CD4-positive, alpha-beta T cell treated with Interleukin-12 subunit alpha and Interleukin-12 subunit beta, for 1 hour (primary cell): ENCODE measurements around the gene SELENON.

ENCODE experiments used
- DNase-seq: peaks from one replicate; pipeline ENCODE4 v3.0.0-alpha.2; 2020

SELENON gene

DNA sequence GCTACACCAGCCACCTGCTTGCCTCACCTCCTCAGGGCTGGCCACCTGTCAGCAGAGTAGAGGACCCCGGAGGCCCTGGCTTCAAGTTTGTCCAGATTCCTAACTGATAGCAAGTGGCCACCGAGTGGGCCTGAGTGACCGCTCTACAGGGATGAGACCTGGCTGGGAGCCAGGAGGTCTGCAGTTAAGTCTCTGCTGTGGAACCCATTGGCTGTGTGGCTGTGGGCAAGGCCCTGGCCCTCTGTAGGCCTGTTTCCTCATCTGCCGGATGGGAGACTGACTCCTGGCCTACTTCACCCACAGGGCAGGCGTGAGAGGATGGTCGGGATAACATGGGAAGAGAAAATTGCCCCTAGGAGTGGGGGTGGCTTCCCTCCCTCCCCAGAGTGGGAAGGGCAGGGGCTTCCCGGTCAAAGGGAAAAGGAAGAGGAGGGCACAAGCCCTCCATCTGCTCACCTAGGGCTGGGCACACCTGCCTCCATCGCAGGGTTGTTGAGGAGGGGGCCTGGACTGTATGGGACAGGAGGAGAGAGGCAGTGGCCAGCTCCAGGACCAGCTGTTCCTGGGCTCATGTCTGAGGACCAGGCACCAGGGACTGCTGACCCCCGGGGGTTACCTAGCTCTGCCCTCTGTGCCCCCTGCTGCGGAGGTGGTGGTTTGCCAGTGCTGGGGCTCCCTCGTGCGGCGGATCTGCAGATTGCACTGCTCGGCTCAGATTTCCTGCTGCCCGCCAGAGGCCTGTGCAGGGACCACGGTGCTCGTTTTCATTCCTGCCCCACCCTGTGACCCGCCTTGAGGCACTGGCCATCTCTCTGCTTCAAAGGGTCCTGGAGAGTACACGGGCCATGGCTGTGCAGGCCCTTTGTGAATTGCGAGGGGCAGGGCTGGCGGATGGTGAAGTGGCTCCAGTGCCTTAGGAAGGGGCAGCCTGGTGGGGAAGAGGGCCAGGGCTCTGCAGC is 10.6 kb downstream of the SELENON start:
- peak; percentile 82 for DNase-seq

DNA sequence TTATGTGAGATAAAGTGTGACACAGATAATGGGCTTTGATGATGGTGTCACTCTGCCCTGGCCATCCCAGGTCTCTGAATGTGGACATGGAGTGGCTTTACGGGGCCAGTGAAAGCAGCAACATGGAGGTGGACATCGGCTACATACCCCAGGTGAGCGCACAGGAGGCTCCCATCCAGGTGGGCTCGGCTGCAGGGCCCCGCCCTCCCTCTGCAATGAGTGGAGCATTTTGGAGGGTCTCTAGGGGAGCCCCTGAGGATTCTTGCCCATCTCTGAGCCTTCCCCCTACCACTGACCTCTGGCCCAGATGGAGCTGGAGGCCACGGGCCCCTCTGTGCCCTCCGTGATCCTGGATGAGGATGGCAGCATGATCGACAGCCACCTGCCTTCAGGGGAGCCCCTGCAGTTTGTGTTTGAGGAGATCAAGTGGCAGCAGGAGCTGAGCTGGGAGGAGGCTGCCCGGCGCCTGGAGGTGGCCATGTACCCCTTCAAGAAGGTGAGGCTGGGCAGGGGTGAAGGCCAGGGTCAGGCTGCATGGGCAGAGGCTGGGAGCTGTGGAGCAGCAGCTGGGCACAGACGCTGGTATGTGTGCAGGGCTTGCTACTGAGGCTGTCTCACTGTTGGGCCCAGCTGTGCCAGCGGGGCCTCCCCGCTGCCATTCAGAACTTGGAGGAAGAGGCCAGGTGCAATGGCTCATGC is 11.5 kb downstream of the SELENON start:
- DNase-seq: no peak

DNA sequence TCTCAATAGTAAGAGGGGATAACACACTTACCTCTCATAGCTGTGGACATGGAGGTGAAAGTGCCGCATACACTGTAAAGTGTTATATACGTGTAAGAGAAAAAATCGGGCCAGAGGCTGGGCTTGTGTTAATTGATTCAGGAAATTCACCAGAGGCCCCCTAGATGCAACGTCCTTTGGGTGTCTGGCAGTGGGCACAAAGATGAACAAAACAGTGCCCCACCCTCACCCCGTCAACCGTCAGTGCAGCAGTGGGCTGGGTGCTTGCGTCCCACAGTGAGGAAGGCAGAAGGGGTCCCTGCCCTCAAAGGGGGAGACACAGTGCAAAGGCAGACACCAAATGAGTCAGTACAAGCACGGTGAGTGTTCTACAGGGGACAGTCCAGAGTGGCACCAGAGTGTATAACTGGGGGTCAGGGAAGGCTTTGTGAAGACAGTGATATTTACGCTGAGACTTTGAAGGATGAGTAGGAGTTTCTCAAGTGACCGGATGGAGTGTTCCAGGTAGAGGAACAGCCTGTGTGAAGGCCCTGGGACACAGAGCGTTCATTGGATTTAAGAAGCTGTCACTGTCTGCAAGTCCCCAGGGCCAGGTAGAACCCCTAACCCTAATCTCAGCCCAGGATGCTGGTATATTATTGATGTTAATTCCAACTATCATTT is 13.2 kb downstream of the SELENON start:
- DNase-seq: no peak

DNA sequence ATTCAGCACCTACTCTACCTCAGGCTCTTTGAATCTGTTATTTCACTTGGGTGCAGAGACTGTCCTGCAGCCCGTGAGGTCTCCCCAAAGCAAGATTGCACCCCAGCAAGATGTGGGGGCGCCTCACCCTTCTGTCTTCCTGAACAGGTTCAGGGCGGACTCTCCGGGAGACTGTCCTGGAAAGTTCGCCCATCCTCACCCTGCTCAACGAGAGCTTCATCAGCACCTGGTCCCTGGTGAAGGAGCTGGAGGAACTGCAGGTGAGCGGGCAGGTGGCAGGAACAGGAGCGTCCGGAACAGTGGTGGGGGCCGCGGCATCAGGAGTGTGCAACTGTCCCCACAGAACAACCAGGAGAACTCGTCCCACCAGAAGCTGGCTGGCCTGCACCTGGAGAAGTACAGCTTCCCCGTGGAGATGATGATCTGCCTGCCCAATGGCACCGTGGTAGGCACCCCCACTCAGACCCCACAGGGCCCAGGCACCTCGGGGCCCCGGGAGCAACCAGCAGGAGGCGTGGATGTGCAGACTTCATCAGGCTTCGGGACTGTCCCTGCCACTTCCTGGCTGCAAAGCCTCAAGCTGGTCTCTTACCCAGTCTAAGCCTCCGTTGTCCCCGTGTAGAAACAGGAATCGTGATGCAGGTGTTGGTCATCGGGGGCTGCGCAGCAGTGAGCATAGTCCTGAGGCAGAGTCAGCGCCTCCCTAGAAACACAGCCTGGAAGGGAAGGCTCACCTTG is 13.9 kb downstream of the SELENON start:
- no peak for DNase-seq

DNA sequence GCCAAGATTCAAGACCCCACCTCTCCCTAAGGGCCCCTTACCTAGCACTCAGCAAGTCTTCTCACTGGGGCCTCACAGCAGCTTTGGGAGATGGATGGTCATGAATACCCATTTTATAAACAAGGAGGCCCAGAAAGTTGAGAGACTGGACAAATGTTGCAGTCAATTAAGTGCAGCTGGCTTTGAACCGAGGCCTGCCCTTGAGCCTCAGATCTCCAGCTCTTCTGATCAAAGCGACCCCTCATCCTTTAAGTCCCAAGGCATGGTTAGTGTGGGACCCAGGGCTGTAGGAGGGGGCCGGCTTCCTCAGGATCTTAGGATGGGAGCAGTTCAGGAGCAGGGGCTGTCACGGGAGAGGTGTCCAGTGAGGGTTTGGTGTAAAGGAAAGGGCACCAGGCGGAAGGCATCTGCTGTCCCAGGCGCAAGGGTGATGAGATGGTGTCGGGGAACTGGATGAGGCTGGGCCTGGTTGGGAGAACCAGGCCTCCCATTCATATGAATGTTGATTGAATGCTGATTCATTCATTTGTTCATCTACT is 14.6 kb downstream of the SELENON start:
- DNase-seq: no peak

DNA sequence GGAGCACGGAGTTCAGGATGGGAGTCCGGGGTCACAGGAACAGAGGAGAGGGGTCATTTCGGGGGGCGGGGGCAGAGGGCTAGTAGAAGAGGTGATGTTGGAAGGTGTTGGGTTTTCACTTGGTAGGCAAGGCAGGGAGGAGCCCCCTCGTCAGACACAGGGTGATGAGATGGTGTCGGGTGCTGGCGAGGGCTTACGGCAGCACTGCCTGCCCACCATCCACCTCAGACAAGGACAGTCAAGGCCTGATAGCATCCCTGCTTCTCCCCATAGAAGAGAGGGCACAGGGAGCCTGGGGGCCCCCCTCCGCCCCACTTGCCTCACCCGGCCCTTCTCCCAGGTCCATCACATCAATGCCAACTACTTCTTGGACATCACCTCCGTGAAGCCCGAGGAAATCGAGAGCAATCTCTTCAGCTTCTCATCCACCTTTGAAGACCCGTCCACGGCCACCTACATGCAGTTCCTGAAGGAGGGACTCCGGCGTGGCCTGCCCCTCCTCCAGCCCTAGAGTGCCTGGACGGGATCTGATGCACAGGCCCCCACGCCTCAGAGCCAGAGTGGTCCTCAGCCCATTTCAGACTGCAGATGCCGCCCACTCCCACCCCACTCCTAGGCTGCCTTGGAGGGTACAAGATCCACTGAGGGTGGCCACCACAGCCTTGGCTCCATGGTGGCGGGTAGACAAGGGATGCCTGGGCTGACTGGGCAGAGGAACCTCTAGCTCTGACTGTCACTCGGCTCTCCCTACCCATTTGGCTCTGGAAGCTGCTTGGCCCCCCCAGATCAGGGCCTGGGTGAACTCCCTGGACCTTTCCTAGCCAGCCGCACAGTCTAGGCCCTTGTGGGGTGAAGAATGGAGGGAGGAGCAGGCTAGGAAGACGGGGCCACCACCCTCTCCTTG is 15.5 kb downstream of the SELENON start:
- DNase-seq: no peak

DNA sequence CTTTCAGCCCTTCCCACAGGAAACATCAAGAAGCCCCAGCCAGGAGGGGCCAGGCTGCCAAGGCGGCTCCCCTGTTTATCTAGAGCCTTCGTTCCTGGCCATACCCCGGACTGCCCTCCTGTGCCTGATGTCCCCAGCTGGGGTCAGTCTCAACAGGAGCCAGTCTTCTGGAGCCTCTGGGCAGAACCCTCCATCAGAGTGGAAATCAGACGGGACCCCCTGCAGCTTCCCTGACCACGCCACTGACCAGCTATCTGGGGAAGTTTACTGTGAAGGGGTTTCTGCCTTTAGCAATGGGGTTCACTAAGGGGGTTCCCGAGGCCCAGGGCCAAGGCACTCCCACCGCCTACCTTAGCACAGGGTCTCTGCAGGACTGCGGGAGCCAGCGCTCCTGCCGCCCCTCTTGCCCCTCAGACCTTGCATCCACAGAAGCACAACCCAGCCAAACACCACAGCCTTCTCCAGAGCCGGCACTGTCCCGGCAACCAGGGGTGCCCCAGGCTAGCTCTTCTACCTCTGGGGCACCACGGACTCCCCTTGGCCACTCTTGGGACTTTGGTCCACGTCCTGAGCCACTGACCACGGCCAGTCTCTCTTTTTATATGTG is 16.2 kb downstream of the SELENON start:
- DNase-seq: no peak

DNA sequence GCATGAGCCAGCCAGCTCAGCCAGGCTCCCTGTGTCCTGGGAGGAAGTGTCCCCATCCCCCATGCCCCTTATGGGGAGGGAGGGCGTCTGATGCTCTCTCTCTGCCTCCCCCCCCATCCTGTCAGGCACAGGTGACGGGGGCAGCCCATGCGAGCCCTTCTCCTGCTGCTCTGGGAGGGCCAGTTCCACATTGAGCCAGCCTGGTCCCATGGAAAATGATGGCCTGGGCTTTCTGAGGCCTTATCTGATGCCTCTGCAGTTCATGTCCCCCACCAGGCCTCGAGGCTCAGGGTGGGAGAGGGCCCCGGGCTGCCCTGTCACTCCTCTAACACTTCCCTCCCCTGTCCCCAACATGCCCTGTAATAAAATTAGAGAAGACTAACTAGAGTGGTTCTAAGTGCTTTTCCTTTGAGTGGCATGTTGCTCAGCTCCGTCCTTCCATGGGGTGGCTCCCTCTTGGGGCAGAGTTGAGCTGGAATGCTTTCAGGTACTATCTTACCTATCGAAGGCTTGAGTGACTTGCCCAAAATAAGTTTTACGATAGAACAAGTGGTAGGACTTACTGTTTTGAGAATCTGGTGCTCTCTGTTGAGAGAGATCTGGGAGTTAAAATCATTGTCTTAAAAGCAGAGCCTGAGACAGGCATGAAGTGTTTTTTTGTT is 18.0 kb downstream of the SELENON start:
- no peak for DNase-seq

DNA sequence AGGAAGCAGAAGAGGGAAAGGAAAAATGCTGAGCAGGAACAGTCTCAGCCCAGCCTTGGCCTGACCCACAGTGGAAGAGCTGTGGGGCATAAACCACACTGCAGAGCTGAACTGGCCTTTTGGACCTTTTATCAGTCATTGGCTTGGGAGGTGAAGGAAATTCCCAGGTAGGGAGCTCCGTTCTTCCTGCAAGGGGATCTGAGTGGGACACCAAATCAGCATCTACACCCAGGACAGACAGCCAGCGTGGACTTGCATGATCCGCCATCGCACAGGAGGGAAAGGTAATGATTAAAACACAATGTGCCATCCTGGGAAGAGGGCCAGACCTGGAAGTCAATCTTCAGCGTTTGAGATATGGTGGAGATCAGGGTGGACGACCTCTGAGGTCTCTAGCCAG is 18.6 kb downstream of the SELENON start:
- DNase-seq: no peak

DNA sequence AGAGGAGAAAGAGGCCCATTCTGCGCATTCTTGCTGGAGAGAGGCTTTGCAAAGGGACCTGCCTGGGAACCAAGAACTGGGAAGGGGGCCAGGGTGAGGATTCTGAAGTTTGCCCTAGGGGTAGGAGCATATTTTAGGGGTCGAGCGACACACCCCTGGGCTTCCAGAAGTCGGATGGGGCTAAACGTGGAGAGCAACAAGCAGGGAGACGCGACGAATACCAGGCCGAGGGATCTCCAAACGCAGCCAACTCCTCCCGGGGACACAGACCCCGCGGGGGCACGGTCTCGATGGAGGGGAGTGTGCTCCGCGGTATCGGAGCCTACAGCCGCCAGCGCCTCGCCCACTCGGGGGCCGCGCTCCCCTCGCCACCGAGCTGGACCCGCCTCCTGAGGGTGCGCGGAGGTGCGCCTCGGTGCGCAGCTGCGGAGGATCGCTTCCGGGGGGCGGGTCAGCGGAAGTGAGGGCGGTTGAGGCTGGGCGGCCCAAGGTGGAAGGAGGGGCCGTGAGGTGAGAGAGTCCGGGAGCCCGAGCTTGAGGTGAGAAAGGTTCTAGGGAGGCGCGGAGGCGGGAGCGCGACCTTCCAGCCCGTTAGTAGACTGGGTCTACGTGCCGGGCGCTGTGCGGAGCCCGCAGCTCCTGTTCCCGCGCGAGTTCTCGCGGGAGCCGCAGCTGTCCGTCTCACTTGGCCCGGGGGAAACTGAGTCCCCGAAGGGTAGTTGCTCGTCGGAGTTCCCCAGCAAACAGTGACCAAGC is 19.7 kb downstream of the SELENON start, which contains the start of gene MTFR1L:
Gene MTFR1L (plus strand): TSS at position 464 of the 756 bp plus-strand sequence. CDS start 3,151 bp downstream, outside the sequence.
- DNase-seq: peak; percentile 93

DNA sequence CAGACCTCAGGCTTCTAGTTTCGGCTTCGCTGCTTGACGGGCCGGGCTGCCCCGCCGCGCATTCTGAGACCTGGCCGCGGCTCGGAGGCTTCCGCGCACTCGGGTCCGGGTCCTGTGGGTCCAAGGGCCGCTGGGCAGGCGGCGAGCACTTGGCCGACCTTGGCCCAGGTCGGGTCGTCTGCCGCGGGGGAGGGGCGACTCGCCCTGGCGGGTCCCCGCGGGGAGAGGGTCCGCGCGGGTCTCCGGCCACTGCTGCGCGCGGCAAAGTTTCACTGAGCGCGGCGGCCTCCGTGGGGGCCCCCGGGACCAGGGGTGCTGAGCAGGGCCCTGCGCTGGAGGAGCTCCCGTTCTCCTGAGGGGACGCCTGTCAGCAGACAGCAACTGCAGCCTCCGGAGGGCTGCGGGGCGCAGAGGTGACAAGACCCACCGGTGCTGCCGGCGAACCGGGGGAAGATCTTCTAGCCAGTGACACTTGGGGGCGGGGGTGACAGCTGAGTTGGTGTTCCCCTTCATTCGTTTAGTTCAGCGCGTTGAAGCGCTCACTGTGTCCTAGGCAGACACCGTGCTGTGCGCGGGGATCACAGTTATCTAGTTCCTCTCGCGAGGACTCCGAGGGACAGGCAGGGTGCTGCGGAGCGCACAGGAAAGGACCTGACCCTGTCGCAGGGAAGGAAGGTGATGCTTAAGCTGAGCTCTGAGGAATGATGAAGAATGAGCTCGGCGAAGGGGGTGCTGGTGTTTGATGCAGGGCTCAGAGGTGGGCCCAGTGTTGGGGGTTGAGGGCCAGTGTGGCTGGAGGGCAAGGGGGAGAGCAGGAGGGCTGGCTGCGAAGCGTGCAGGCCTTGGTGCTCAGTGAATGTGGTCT is 20.5 kb downstream of the SELENON start:
- DNase-seq: peak; percentile 76

DNA sequence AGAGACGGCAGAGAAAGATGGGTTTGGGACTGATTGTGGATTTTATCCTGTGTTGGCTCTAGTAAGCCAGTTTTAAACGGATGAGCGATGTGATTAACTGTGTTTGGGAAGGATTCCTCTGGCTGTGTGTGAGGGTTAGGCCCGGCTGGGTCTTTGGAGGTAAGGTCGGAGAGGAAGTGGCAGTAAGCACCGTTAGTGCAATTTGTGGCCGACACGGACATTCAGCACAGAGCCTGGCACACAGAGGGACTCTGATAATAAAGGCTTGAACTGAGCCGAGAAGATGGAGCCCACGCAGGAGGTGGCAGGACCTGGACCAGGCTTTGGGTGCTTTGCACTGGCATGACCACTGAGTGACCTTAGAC is 21.1 kb downstream of the SELENON start:
- no peak for DNase-seq

DNA sequence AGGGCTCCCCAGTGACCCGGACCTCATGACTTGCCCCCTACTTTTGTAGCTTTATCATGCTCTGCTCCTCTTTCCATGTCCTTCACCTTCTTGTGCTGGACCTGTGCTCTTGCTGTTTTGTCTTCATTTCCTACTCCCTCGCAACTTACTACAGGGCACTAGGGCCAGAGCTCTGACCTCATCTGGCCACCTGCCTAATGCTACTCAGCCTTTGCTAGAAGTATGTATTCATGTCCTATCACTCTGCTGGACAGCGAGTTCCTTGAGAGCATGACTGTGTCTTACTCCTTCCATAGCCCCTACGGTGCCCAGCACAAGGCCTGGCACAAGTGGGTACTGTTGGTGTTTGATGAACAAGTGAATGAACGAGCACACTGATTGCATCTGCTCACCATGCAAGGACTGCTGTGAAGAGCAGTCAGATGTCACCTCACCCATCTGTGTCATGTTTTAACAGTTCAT is 21.7 kb downstream of the SELENON start:
- DNase-seq: no peak

DNA sequence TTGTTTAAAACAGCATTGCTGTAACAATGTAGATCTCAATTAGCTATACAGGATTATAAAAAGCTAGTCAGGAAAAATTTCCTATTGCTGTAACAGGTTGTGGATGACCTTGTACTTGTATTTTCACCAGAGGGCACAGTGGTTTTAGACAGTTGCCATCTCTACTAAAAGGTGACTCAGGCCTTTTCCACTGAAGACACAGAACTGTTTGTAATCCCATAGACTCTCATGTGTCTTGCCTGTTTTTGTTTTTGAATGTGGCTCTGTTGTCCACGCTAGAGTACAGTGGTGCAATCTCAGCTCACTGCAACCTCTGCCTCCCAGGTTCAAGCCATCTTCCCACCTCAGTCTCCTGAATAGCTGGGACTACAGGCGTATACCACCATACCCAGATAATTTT is 25.6 kb downstream of the SELENON start:
- DNase-seq: no peak

DNA sequence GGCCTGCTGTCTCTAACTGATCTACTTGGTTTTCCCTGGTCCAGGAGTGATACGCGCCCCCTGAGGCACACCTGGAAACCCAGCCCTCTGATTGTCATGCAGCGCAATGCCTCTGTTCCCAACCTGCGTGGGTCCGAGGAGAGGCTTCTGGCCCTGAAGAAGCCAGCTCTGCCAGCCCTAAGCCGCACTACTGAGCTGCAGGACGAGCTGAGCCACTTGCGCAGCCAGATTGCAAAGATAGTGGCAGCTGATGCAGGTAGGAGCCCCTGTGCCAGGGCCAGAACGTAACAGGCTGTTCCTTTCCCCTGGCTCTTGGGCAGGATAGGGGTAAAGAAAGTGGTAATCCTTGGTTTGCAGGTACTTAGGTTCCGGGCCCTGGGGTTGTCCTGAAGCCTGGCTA is 26.6 kb downstream of the SELENON start:
- DNase-seq: no peak

DNA sequence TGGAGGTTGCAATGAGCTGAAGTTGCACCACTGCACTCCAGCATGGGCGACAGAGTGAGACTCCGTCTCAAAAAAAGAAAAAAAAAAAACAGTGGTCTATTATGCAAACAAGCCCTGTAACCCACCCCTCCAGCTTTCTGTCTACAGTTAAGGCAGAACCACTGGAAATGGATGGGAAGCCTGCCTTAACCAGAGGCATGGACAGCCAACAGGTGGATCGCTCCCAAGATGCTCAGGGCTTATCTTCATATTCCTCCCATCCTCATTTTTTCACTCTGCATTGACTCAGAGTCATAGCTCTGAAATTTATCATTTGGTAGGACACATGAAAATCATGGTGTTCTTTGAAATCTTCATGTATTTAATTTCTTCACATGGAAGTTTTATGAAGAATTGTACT is 28.5 kb downstream of the SELENON start:
- no peak for DNase-seq

DNA sequence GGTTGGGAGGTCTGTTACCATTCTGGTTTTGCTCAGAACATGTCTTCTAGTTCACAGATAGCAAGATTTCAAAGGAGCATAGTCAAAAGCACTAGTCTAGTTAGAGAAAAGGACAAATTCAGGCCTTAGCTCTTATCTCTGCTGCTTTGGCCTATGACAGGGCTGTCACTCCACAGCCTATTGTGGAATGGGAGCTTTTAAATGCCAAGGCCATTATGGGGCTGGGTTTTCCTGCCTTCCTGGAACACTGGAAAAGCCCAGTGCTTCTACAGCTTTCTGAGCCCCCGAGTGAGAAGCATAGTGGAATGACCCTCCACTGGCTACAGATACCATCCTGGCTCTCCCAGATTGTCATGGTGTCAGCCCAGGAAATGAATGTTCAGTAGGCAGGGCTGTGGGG is 29.1 kb downstream of the SELENON start:
- no peak for DNase-seq

DNA sequence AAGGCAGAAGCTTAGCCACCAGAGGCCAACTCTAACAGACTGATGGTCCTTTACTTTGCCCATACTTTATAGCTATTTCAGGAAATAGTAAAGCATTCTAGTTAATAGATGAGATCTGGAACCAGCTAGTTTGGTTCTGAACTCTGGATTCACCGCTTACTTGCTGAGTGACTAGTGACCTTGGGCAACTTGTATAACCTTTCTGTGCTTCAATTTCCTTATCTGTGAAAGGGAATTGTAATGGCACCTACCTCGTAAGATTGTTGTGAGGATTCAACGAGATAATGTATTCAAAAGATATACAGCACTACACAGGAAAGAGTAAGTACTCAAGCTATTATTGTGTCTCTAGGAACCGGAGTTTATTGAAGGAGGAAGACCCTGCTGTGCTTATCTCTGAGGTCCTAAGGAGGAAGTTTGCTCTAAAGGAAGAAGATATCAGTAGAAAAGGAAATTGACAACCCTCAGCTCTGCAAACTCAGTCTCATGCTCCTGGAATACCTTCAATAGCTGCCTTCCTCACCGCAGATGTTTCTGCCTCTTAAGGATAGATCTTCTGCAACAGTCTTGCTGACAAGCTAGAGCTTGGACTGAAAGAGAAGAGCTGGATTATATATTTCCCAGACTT is 31.7 kb downstream of the SELENON start:
- DNase-seq: no peak
